Right atrium auricular region (tissue), 2 donors: ENCODE results near the gene PDE6D. TPM values are rescaled to one million over a fixed set of nuclear protein-coding genes. Genes with fewer than 3 reads are reported as not detected.
A peak's percentile ranks its signal among the peaks of the same experiment; 100 is the strongest.

Experiments used
- DNase-seq: peaks from one replicate; pipeline ENCODE4 v3.0.0-alpha.2; 2019; ENCODE audit warnings: low spot score
- H3K27ac ChIP-seq, 2 donors: fragments of 200-600 bp; sonication (generic); 1 replicate in 1 of 2; 2 replicates in 1 of 2; pipeline ENCODE4 v1.5.1; 2016 to 2019
- H3K27me3 ChIP-seq, 2 donors: fragments of 200-600 bp; sonication (generic); one replicate each; pipeline versions ENCODE4 v1.5.1 to v1.6.0; 2017 to 2019
- H3K36me3 ChIP-seq: fragments of 200-600 bp; sonication (generic); one replicate; pipeline ENCODE4 v1.5.1; 2016
- H3K4me1 ChIP-seq, 2 donors: fragments of 200-600 bp; sonication (generic); one replicate each; pipeline versions ENCODE4 v1.5.1 to v1.6.0; 2017 to 2019
- H3K4me3 ChIP-seq, 2 donors: fragments of 200-600 bp; sonication (generic); 1 replicate in 1 of 2; 2 replicates in 1 of 2; pipeline ENCODE4 v1.5.1; 2017 to 2019; ENCODE audit warnings: mild to moderate bottlenecking in 1 of 2, moderate library complexity in 1 of 2
- H3K9me3 ChIP-seq, 2 donors: fragments of 200-600 bp; sonication (generic); one replicate each; pipeline ENCODE4 v1.5.1; 2019
- CTCF ChIP-seq, 2 donors: fragments of 200-600 bp; sonication (generic); IDR thresholded peaks; one replicate each; pipeline ENCODE4 v1.5.1; 2019; ENCODE audit warnings: antibody characterized with exemption in 2 of 2
- total RNA-seq, 2 donors: library from RNA; depleted of rRNA; stranded (reverse); fragments of >200 nt; gene quantifications; one replicate each; pipeline ENCODE4 v1.1.0, GENCODE V29; 2016

Gene PDE6D
- 10 to 100 TPM; 17.5 to 20.3 TPM for total RNA-seq

GRCh38 chr2:231780909-231781797 lies at the start of gene PDE6D:
TSS of gene PDE6D (minus strand) at chr2:231781282. CDS start at chr2:231781114, 168 bp downstream.
- no peaks in the 10 kb centered on the region for H3K9me3 ChIP-seq
- no peak for TF ChIP-seq CTCF (IDR thresholded peaks at IDR 0.05)
- H3K36me3 ChIP-seq: no peaks in the 10 kb centered on the region
- peak within 1 kb of the TSS; percentile 87 for H3K27ac ChIP-seq
- H3K4me3 ChIP-seq: peak within 1 kb of the TSS; percentile 57 to 98
- DNase-seq: peak; percentile 98
- no peaks in the 10 kb centered on the region for H3K27me3 ChIP-seq
- H3K4me1 ChIP-seq: peaks cover 0 to 45% of the 10 kb centered on the region in 2 donors

- Histone ChIP-seq H3K27ac (no peak overlapping the region), H3K36me3 (no peaks in the 10 kb centered on the region), H3K9me3 (no peaks in the 10 kb centered on the region), H3K27me3 (no peaks in the 10 kb centered on the region), H3K4me1 (no peaks in the 10 kb centered on the region), H3K4me3 (no peak overlapping the region)
- no peak for DNase-seq
- TF ChIP-seq CTCF (IDR thresholded peaks at IDR 0.05): no peak
Measured at GRCh38 chr2:231821908-231822307, 40.8 kb upstream of the PDE6D start.

- Histone ChIP-seq H3K27me3 (no peaks in the 10 kb centered on the region), H3K27ac (no peak overlapping the region), H3K36me3 (no peaks in the 10 kb centered on the region), H3K9me3 (no peaks in the 10 kb centered on the region), H3K4me3 (no peak overlapping the region), H3K4me1 (no peaks in the 10 kb centered on the region)
- DNase-seq: no peak
- TF ChIP-seq CTCF (IDR thresholded peaks at IDR 0.05): no peak
Measured at GRCh38 chr2:231820786-231821303, 39.8 kb upstream of the PDE6D start.

GRCh38 chr2:231819447-231820042 lies 38.5 kb upstream of the PDE6D start:
- DNase-seq: no peak
- H3K27ac ChIP-seq: no peak overlapping the region
- TF ChIP-seq CTCF (IDR thresholded peaks at IDR 0.05): no peak
- no peaks in the 10 kb centered on the region for H3K36me3 ChIP-seq
- H3K9me3 ChIP-seq: no peaks in the 10 kb centered on the region
- H3K4me1 ChIP-seq: no peaks in the 10 kb centered on the region
- no peaks in the 10 kb centered on the region for H3K27me3 ChIP-seq
- H3K4me3 ChIP-seq: no peak overlapping the region

- Histone ChIP-seq H3K4me1 (no peaks in the 10 kb centered on the region), H3K36me3 (peaks cover 9% of the 10 kb centered on the region), H3K27ac (no peak overlapping the region), H3K9me3 (no peaks in the 10 kb centered on the region), H3K27me3 (no peaks in the 10 kb centered on the region), H3K4me3 (no peak overlapping the region)
- DNase-seq: no peak
- TF ChIP-seq CTCF (IDR thresholded peaks at IDR 0.05): no peak
Measured at GRCh38 chr2:231816327-231817026, 35.4 kb upstream of the PDE6D start.
